Testis (tissue), 3 donors: Measurements from ENCODE around the gene ACACA. TPM values are rescaled to one million over a fixed set of nuclear protein-coding genes. Genes with fewer than 3 reads are reported as not detected.

Experiments used
- DNase-seq: peaks from one replicate; pipeline ENCODE4 v3.0.0-alpha.2; 2019
- H3K27ac ChIP-seq, 2 donors: fragments of 200-600 bp; sonication (generic); one replicate each; pipeline ENCODE4 v1.5.1; 2019
- H3K27me3 ChIP-seq: fragments of 200-600 bp; sonication (generic); one replicate; pipeline ENCODE4 v1.5.1; 2019
- H3K36me3 ChIP-seq: fragments of 200-600 bp; sonication (generic); one replicate; pipeline ENCODE4 v1.5.1; 2017; ENCODE audit warnings: low read depth; ENCODE audit errors: missing control alignments
- H3K4me1 ChIP-seq: fragments of 200-600 bp; sonication (generic); one replicate; pipeline ENCODE4 v1.5.1; 2019
- H3K4me3 ChIP-seq, 2 donors: fragments of 200-600 bp; sonication (generic); one replicate each; pipeline ENCODE4 v1.5.1; 2017 to 2019
- H3K9me3 ChIP-seq: fragments of 200-600 bp; sonication (generic); one replicate; pipeline ENCODE4 v1.5.1; 2017
- POLR2A ChIP-seq: fragments of 450-650 bp; IDR thresholded peaks from one replicate; pipeline ENCODE4 v1.6.1; 2017; ENCODE audit warnings: antibody characterized with exemption, mild to moderate bottlenecking, moderate library complexity
- WGBS, 2 donors: methylation state at CpG; one replicate each; pipeline ENCODE4 v1.1.5; 2018; 5-methylcytosine and 5-hydroxymethylcytosine counted together
- intact Hi-C: fragments of 100-400 bp; cut with DNase I; formaldehyde crosslinking; loops from one replicate; pipeline ENCODE4 v1.15.1; 2023; ENCODE audit warnings: low total_unique reads
- polyA plus RNA-seq: library from polyadenylated mRNA; stranded (reverse); fragments of 350-450 nt; fragmentation: Illumina TruSeq; extraction: RNeasy Lipid Tissue Mini Kit (QIAGEN cat#74804); gene quantifications from one replicate; pipeline ENCODE4 v1.2.3, GENCODE V29; 2014; ENCODE audit warnings: low read depth, low replicate concordance; ENCODE audit not compliant: insufficient read depth
- total RNA-seq, 2 donors: library from RNA; depleted of rRNA; stranded (reverse); fragments of >200 nt; gene quantifications; one replicate each; pipeline ENCODE4 v1.2.3, GENCODE V29; 2016
- TF ChIP-seq, protein P1 (sequence below), 3 experiments: fragments of 450-650 bp in 2 of 3; fragments of 200-600 bp in 1 of 3; sonication (generic) in 1 of 3; IDR thresholded peaks; one replicate each; pipeline ENCODE4 v1.5.1; 2016 to 2019; ENCODE audit warnings: antibody characterized with exemption in 3 of 3, mild to moderate bottlenecking in 2 of 3, moderate library complexity in 1 of 3

Gene ACACA
- total and polyA plus RNA-seq, 3 donors from 2014 or later: 43.4 to 65.0 (median 56.0) TPM

DNA sequence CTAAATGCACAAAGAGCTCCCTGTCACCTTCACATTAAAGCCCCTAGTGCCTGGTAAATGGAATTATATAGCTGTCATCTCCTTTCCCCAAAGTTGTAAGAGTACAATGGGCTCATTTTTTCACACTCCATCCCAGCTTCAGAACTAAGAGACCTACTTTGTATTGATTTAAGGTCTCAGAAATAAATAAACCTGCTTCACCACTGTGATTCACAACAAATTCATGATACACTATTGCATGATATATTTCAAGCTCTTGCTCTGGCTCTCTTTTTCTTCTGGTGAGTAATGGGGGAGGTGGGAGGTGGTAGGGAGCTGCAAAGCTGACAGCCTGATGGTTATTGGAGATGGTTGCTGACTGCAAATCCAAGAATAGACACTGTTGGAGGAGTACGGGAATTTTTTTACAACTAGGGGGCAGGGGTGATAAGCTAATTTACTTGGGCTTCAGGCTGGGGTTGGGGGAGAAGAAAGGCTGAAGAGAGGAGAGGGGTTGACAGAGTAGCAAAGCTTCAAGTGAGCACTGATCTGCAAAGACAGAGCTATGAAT, 268.0 kb downstream of the ACACA start:
- 87% methylated on average over 1 of the region's 1 CpG for WGBS, 2 donors
- Histone ChIP-seq H3K27ac (no peak overlapping the region), H3K9me3 (no peaks in the 10 kb centered on the region), H3K4me3 (no peak overlapping the region), H3K4me1 (no peaks in the 10 kb centered on the region), H3K36me3 (no peaks in the 10 kb centered on the region), H3K27me3 (no peaks in the 10 kb centered on the region)
- TF ChIP-seq, protein P1, sequence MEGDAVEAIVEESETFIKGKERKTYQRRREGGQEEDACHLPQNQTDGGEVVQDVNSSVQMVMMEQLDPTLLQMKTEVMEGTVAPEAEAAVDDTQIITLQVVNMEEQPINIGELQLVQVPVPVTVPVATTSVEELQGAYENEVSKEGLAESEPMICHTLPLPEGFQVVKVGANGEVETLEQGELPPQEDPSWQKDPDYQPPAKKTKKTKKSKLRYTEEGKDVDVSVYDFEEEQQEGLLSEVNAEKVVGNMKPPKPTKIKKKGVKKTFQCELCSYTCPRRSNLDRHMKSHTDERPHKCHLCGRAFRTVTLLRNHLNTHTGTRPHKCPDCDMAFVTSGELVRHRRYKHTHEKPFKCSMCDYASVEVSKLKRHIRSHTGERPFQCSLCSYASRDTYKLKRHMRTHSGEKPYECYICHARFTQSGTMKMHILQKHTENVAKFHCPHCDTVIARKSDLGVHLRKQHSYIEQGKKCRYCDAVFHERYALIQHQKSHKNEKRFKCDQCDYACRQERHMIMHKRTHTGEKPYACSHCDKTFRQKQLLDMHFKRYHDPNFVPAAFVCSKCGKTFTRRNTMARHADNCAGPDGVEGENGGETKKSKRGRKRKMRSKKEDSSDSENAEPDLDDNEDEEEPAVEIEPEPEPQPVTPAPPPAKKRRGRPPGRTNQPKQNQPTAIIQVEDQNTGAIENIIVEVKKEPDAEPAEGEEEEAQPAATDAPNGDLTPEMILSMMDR (IDR thresholded peaks at IDR 0.05): no peak
- no peak for TF ChIP-seq POLR2A
- no peak for DNase-seq
- intact Hi-C loops: no loop called here

- H3K36me3 ChIP-seq: no peaks in the 10 kb centered on the region
- H3K27me3 ChIP-seq: no peaks in the 10 kb centered on the region
- no peaks in the 10 kb centered on the region for H3K4me1 ChIP-seq
- H3K27ac ChIP-seq: no peak overlapping the region
- TF ChIP-seq, protein P1 (IDR thresholded peaks at IDR 0.05): no peak
- TF ChIP-seq POLR2A: no peak
- 89 to 91% methylated on average over 6 of the region's 6 CpGs for WGBS, 2 donors
- no peak overlapping the region for H3K4me3 ChIP-seq
- no peak for DNase-seq
- H3K9me3 ChIP-seq: no peaks in the 10 kb centered on the region
- intact Hi-C loops: no loop called here
These were observed 268.6 kb downstream of the ACACA start for GRCh38 chr17:37137906-37138514.

DNA sequence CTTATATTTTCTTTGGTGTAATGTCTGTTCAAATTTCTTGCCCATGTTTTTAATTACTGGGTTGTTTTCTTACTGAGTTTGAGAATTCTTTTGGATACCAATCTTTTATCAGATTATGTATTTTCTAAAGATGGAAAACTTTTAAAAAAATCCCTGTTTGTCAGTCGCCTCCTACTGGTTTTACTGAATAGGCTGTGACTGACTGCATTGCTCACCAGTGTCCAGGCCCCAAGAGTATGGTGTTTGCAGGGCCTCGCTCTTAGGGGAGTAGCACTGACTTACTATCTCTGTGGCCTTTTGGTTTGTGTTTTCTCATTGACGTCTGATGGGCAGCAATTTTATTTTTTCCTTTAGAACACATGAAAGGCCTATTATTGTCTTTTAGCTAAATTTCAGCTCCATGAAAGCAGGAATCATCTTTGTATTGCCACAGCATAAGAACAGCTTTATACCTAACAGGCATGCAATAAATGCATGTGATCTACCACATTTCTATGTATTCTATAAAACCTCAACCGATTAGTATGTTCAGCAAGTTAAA, 269.5 kb downstream of the ACACA start:
- Histone ChIP-seq H3K27ac (no peak overlapping the region), H3K4me1 (no peaks in the 10 kb centered on the region), H3K4me3 (no peak overlapping the region), H3K9me3 (no peaks in the 10 kb centered on the region), H3K36me3 (no peaks in the 10 kb centered on the region), H3K27me3 (no peaks in the 10 kb centered on the region)
- DNase-seq: no peak
- intact Hi-C loops: no loop called here
- 80 to 95% methylated on average over 4 of the region's 4 CpGs for WGBS, 2 donors
- TF ChIP-seq POLR2A: no peak
- TF ChIP-seq, protein P1 (IDR thresholded peaks at IDR 0.05): no peak

- TF ChIP-seq, protein P1 (IDR thresholded peaks at IDR 0.05): no peak
- no peak for TF ChIP-seq POLR2A
These were observed 271.1 kb downstream of the ACACA start for GRCh38 chr17:37135576-37135975.

More at GRCh38 chr17:37135576-37135975, 271.1 kb downstream of the ACACA start:
- no peaks in the 10 kb centered on the region for H3K27me3 ChIP-seq
- no peak overlapping the region for H3K27ac ChIP-seq
- no peak for DNase-seq
- whole genome bisulfite sequencing, 2 donors: 89 to 93% methylated on average over 2 of the region's 2 CpGs
- peaks cover 3% of the 10 kb centered on the region for H3K4me1 ChIP-seq
- intact Hi-C loops: no loop called here
- H3K4me3 ChIP-seq: no peak overlapping the region
- H3K36me3 ChIP-seq: no peaks in the 10 kb centered on the region
- H3K9me3 ChIP-seq: no peaks in the 10 kb centered on the region
